Astrocyte of the spinal cord (primary cell): ENCODE measurements around the gene TREH.
"Not testable (repeated sequence)": the region's sequence is repeated elsewhere in the genome, so short reads cannot be mapped to it uniquely, and the experiment has no call there.

Source experiments
- DNase-seq: peaks from one replicate; pipeline ENCODE4 v3.0.0; 2011; ENCODE audit warnings: low read depth, low spot score
- H3K4me3 ChIP-seq: 2 replicates; pipeline ENCODE4 v1.5.1; 2011; ENCODE audit warnings: low read depth, mild to moderate bottlenecking, low read length, moderate library complexity
- CTCF ChIP-seq: IDR thresholded peaks from 2 replicates; pipeline ENCODE4 v1.5.1; 2012; ENCODE audit warnings: low read depth, mild to moderate bottlenecking, low read length, inconsistent platforms
- in situ Hi-C: cut with HindIII; loops from 2 replicates; pipeline ENCODE4 v1.10.0; 2017; ENCODE audit warnings: low sequenced_read_pairs

The TREH gene

GRCh38 chr11:118694185-118694584, 14.7 kb upstream of the TREH start:
- in situ Hi-C loops, result no loop called here
- no peak overlapping the region for H3K4me3 ChIP-seq
- DNase-seq, result no peak
- no peak for TF ChIP-seq CTCF

GRCh38 chr11:118691926-118692830, 12.7 kb upstream of the TREH start:
- H3K4me3 ChIP-seq, result no peak overlapping the region
- DNase-seq, result peak; percentile 29
- in situ Hi-C loops, result no loop called here
- TF ChIP-seq CTCF, result no peak

- no peak for DNase-seq
- in situ Hi-C loops, result no loop called here
- H3K4me3 ChIP-seq, result no peak overlapping the region
- no peak for TF ChIP-seq CTCF
Observed at GRCh38 chr11:118690553-118691304, 11.3 kb upstream of the TREH start.

GRCh38 chr11:118689852-118690552, 10.6 kb upstream of the TREH start:
- in situ Hi-C loops, result no loop called here
- peak; percentile 91 for DNase-seq
- H3K4me3 ChIP-seq, result peak overlapping the region; percentile 35
- TF ChIP-seq CTCF, result peak; percentile 92

GRCh38 chr11:118689503-118689851, 10.0 kb upstream of the TREH start:
- DNase-seq, result no peak
- in situ Hi-C loops, result no loop called here
- TF ChIP-seq CTCF, result no peak
- H3K4me3 ChIP-seq, result no peak overlapping the region

- no peak for TF ChIP-seq CTCF
- DNase-seq, result no peak
- H3K4me3 ChIP-seq, result no peak overlapping the region
- in situ Hi-C loops, result no loop called here
Observed at GRCh38 chr11:118688851-118689502, 9.5 kb upstream of the TREH start.

- in situ Hi-C loops, result not testable (repeated sequence)
Observed at GRCh38 chr11:118688339-118688738, 8.9 kb upstream of the TREH start.

More at GRCh38 chr11:118688339-118688738, 8.9 kb upstream of the TREH start:
- H3K4me3 ChIP-seq, DNase-seq: not testable (repeated sequence)
